Measurements from ENCODE around the gene FANCD2.

GRCh38 chr3:10021856-10022775 lies 4.1 kb upstream of the FANCD2 start:
- TF ChIP-seq EZH2 (IDR thresholded peaks at IDR 0.05): no peak
- no peak for TF ChIP-seq POLR2AphosphoS5 (IDR thresholded peaks at IDR 0.05; ENCODE audit: borderline replicate concordance, low read depth, low read length)
- TF ChIP-seq FOXP2 (optimal IDR thresholded peaks at IDR 0.05; ENCODE audit: control extremely low read depth, extremely low read length, insufficient read depth): no peak

Measured in SK-N-MC (cell line).